Ishikawa (cell line): ENCODE results near the gene TMIGD1.

ENCODE experiments used
- CEBPB ChIP-seq: IDR thresholded peaks from 2 replicates; pipeline ENCODE4 v1.6.1; 2012
- CREB1 ChIP-seq: IDR thresholded peaks from 2 replicates; pipeline ENCODE4 v1.6.1; 2012; ENCODE audit warnings: low read depth
- EGR1 ChIP-seq: IDR thresholded peaks from 2 replicates; pipeline ENCODE4 v1.6.1; 2012
- EP300 ChIP-seq: IDR thresholded peaks from 2 replicates; pipeline ENCODE4 v1.6.1; 2012; ENCODE audit warnings: borderline replicate concordance
- FOXM1 ChIP-seq: IDR thresholded peaks from 2 replicates; pipeline ENCODE4 v1.6.1; 2012; ENCODE audit warnings: low read depth, borderline replicate concordance
- MAX ChIP-seq: IDR thresholded peaks from 2 replicates; pipeline ENCODE4 v1.6.1; 2012
- NFIC ChIP-seq: IDR thresholded peaks from 2 replicates; pipeline ENCODE4 v1.6.1; 2012
- RAD21 ChIP-seq: IDR thresholded peaks from 2 replicates; pipeline ENCODE4 v1.6.1; 2012; ENCODE audit warnings: low read depth
- REST ChIP-seq: IDR thresholded peaks from 2 replicates; pipeline ENCODE4 v1.6.1; 2012; ENCODE audit warnings: low read depth, mild to moderate bottlenecking
- TAF1 ChIP-seq: IDR thresholded peaks from 2 replicates; pipeline ENCODE4 v1.6.1; 2012; ENCODE audit warnings: low read depth, mild to moderate bottlenecking
- TCF12 ChIP-seq: IDR thresholded peaks from 2 replicates; pipeline ENCODE4 v1.6.1; 2012; ENCODE audit warnings: low read depth
- TEAD4 ChIP-seq: IDR thresholded peaks from 2 replicates; pipeline ENCODE4 v1.6.1; 2012
- USF1 ChIP-seq: IDR thresholded peaks from 2 replicates; pipeline ENCODE4 v1.6.1; 2012
- YY1 ChIP-seq: IDR thresholded peaks from 2 replicates; pipeline ENCODE4 v1.6.1; 2012; ENCODE audit warnings: low read depth
- ZBTB7A ChIP-seq: IDR thresholded peaks from 2 replicates; pipeline ENCODE4 v1.6.1; 2012; ENCODE audit warnings: low read depth

The TMIGD1 gene

GRCh38 chr17:30318155-30318554, 15.7 kb downstream of the TMIGD1 start:
- no peak for TF ChIP-seq MAX
- TF ChIP-seq CEBPB, result no peak
- TF ChIP-seq NFIC, result no peak
- TF ChIP-seq CREB1, result no peak
- TF ChIP-seq TCF12, result no peak
- TF ChIP-seq EP300, result no peak
- no peak for TF ChIP-seq FOXM1
- TF ChIP-seq TAF1, result no peak
- TF ChIP-seq RAD21, result no peak
- no peak for TF ChIP-seq YY1
- no peak for TF ChIP-seq REST
- no peak for TF ChIP-seq USF1
- no peak for TF ChIP-seq ZBTB7A
- no peak for TF ChIP-seq EGR1
- no peak for TF ChIP-seq TEAD4

GRCh38 chr17:30316736-30317135, 17.1 kb downstream of the TMIGD1 start:
- TF ChIP-seq TCF12 (no peak), REST (no peak), YY1 (no peak), TEAD4 (no peak), USF1 (no peak), RAD21 (no peak), EGR1 (no peak), MAX (no peak), TAF1 (no peak), NFIC (no peak), ZBTB7A (no peak), EP300 (no peak), FOXM1 (no peak)

GRCh38 chr17:30315106-30315505, 18.8 kb downstream of the TMIGD1 start:
- no peak for TF ChIP-seq TAF1
- no peak for TF ChIP-seq ZBTB7A
- TF ChIP-seq NFIC, result no peak
- TF ChIP-seq TEAD4, result no peak
- TF ChIP-seq EGR1, result no peak
- no peak for TF ChIP-seq FOXM1
- no peak for TF ChIP-seq REST
- no peak for TF ChIP-seq TCF12
- no peak for TF ChIP-seq CREB1
- no peak for TF ChIP-seq YY1

GRCh38 chr17:30314474-30314873, 19.4 kb downstream of the TMIGD1 start:
- TF ChIP-seq REST, result no peak
- no peak for TF ChIP-seq EP300
- no peak for TF ChIP-seq RAD21
- no peak for TF ChIP-seq EGR1
